GM13977 (cell line): Measurements from ENCODE around the gene NHERF2.

ENCODE experiments used
- DNase-seq: peaks from one replicate; pipeline ENCODE4 v3.0.0; 2012; ENCODE audit warnings: low spot score
- CTCF ChIP-seq: IDR thresholded peaks from 2 replicates; pipeline ENCODE4 v1.5.1; 2012; ENCODE audit warnings: mild to moderate bottlenecking, control low read depth; ENCODE audit not compliant: insufficient read depth; ENCODE audit errors: extremely low read depth, missing control alignments
- in situ Hi-C: fragments of 300-500 bp; cut with MboI; formaldehyde crosslinking; loops from one replicate; pipeline ENCODE4 v1.12.0; 2022; ENCODE audit warnings: low sequenced_read_pairs, low pct_unique_long_range_greater_than_20kb, mixed read lengths, inconsistent platforms; ENCODE audit not compliant: unreplicated experiment

The NHERF2 gene

GRCh38 chr16:2056077-2056476 lies 29.4 kb downstream of the NHERF2 start:
- TF ChIP-seq CTCF, result peak; percentile 19
- in situ Hi-C loops, result no loop called here
- no peak for DNase-seq

GRCh38 chr16:2056681-2057407 lies 30.1 kb downstream of the NHERF2 start:
- no peak for TF ChIP-seq CTCF
- DNase-seq, result no peak
- in situ Hi-C loops, result no loop called here

- in situ Hi-C loops, result no loop called here
- TF ChIP-seq CTCF, result no peak
- DNase-seq, result no peak
These were observed 30.7 kb downstream of the NHERF2 start for GRCh38 chr16:2057438-2057837.

GRCh38 chr16:2058420-2058819 lies 31.7 kb downstream of the NHERF2 start:
- in situ Hi-C loops, result no loop called here
- no peak for DNase-seq
- no peak for TF ChIP-seq CTCF

GRCh38 chr16:2058872-2059271 lies 32.2 kb downstream of the NHERF2 start:
- in situ Hi-C loops, result no loop called here
- no peak for DNase-seq
- no peak for TF ChIP-seq CTCF

GRCh38 chr16:2060346-2060745 lies 33.6 kb downstream of the NHERF2 start:
- in situ Hi-C loops, result no loop called here
- no peak for DNase-seq
- TF ChIP-seq CTCF, result no peak
